CD4-positive, alpha-beta T cell treated with Interleukin-4 for 4 hours (primary cell): ENCODE measurements around the gene GPATCH2L.

Source experiments
- DNase-seq: peaks from one replicate; pipeline ENCODE4 v3.0.0-alpha.2; 2020

Gene GPATCH2L

DNA sequence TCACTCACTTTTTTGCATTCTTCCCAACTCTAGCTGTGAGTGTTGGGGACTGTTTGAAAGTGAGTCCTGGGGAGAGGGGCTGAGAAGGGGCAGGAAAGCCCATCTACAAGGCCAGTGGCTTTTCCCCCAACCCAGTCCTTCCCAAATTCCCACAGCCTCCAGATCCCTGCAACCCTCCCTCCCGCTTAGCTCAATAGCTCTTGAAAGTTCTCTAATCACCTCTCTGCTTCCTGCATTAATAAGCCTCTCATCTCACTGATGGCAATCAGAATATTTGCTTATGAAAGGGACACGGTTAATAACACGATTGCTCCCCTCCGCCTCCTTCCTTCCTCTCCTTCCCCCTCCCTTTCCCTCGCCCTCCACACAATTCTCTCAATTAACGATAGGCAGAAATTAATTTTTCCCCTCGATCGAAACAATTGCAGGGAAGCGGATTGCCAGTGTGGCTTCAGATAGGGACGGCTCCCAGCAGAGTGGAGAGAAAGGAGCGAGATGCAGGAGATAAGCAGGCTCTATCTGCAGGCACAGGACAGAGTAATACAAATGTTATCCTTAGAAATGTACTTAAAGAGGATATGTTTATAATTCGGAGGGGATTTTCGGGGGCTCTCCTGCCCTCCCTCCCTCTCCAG, 15.1 kb upstream of the GPATCH2L start:
- DNase-seq = no peak

GRCh38 chr14:76138119-76138757, 13.5 kb upstream of the GPATCH2L start:
- no peak for DNase-seq

DNA sequence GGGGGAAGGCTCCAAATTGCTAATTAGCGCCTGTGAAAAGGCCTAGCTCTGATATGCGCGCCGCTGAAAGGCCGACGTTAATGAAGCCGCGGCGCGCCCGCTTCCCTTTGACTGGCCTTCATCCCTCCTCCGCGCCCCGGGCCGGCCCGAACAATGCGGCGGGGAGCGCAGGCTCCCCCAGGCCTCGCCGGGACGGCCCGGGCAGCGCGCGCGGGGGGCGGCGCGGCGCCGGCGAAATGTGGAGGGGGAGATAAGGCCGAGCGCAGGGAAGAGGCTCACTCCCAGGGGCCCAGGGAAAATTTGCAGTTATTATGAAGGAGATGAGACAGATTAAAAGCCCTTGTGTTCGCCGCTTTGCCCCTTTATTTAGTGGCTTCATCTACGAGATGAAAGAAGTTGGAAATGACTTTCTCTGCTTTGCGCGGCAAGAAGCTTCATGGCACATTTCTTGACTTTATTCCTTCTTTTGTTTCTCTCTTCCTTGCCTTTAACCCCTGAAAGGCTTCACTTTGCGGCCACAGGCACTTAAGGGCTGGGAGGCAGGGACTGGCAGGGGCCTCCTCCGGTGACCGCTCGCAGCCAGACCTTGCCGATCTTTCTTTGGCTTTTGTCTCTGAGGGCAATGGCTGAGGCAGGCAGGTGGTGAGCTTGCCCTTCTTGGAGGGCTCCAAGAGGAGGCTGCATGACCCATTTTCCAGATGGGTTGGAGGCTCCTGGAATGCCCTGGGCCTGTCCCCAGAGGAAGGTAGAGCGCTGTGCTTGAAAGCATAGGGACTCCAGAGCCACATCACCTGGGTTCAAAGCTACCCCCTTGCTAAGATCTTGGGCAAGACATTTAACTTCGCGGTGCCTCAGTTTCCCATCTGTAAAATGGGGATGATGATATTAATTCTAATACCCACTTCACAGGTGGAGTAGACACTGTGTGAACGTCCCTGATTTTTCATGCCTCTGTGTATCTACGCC, 12.7 kb upstream of the GPATCH2L start:
- DNase-seq = no peak

DNA sequence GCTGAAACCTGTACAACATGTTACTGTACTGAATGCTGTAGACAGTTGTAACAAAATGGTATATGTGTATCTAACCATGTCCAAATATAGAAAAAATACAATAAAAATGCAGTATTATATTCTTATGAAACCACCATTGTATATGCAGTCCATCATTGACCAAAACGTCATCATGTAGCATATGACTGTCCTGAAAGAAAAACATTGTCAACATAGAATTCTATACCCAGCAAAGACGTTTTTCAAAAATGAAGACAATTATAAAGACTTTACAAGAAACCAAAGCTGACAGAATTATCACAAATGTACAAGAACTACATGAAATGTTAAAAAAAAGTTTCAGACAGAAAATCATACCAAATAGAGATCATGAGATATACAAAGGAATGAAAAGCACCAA, 8.1 kb upstream of the GPATCH2L start:
- no peak for DNase-seq

- no peak for DNase-seq
Measured at GRCh38 chr14:76146976-76147375, 4.7 kb upstream of the GPATCH2L start.

GRCh38 chr14:76149196-76149595, 2.5 kb upstream of the GPATCH2L start:
- no peak for DNase-seq

GRCh38 chr14:76152333-76152681, 585 bp downstream of the GPATCH2L start:
- DNase-seq = peak; percentile 79

DNA sequence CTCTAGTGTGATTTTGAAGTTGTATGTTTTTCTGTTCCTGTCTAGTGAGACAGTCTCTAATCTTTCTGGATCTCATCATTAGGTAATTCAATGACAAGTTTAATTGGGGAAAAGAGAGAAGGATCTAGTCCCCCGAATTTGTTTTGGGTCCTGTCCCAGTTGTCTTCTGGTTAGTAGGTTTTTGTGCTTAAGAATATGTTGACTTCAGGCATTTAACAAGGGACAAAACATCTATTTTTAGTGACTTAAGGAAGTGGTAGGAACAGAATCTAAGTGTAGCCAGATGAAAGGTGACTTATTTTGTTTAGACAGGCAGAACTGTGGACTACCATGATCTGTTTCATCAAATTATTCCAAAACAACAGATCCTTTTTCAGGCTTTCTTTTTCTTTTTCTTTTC, 2.2 kb downstream of the GPATCH2L start:
- DNase-seq = no peak

- no peak for DNase-seq
Measured at GRCh38 chr14:76154539-76155126, 2.9 kb downstream of the GPATCH2L start.

DNA sequence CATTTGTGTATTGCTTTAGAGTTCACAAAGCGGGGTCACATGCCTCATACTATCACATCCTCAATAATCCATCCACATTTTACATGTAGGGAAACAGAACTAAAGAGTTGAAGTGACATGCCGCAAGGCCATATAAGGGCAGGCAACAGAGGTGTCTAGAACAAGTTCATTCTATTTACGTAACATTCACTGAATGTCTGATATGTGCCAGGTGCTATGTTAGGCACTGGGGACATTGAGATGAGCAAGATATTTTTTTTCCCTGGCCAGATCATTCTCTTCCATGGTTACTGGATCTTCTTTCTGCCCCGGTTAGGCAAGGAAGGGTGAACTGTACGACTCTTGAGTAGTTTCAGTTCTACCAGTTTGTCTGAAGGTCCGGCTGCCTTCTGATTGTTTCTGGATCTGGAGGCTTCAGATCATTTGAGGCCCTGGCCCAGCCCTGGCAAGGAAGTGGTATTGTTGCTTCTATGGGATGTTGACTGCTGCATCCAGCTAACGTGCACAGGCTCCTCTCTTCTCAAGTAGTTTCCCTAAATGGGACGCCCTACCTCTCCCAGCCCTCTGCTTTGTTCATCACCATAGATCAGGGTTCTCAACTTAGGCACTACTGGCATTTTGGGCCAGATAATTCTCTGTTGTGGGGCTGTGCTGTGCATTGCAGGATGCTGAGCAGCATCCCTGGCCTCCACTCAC, 12.1 kb downstream of the GPATCH2L start:
- DNase-seq = no peak

DNA sequence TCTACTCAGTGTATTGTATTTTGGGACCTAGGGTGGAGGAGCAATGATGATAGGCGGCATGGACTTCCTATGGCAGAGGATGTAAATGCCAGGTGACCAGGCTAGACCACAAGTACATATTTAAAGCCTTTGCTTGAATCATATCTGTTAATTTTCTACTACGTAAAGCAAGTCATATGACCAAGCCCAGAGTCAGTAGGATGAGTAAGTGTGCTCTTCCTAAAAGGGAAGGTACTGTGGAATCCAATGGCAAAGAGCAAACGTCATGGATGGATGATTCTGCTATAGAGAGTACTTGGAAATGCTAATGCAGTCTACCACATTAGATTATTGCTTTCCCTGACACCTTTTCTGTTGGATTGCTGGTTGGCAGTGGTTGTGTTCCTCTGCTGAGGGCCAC, 16.8 kb downstream of the GPATCH2L start:
- DNase-seq = no peak

- no peak for DNase-seq
Measured at GRCh38 chr14:76169776-76170175, 18.1 kb downstream of the GPATCH2L start.

GRCh38 chr14:76174982-76175381, 23.3 kb downstream of the GPATCH2L start:
- no peak for DNase-seq

- DNase-seq = no peak
Measured at GRCh38 chr14:76175942-76176341, 24.2 kb downstream of the GPATCH2L start.

GRCh38 chr14:76181546-76181945, 29.8 kb downstream of the GPATCH2L start:
- DNase-seq = peak; percentile 6

DNA sequence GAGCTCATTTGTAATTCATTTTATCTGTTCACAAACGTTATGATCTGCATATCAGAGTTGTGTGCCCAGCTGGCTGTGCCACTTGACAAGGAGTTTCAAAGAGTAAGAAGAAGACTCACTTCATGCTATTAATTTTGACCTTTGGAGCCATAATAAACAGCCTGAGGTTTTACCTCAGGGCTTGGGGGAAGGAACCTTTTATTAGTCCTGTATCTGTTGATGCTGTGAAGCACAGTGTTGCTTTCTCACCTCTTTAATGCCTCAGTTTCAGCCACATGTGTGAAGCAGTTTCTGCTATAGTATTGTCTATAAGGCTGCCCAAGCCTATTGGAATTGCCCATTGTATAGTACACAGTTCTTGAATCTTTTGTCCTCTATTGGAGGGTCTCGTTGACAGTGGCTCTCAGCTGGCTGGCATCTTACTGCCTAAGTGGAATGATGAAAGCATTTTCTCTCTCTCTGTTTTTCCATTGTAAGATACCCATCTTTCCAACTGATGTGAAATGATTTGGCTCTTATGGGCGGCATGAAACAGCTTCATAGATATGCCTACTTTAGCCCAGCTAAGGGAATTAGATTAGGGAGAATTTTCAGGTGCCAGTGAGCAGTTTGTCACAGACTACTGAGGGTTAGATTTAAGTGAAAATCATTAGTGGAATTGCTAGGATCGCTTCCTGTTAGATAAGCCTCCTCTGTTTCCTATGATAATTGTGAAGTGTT, 34.7 kb downstream of the GPATCH2L start:
- no peak for DNase-seq

DNA sequence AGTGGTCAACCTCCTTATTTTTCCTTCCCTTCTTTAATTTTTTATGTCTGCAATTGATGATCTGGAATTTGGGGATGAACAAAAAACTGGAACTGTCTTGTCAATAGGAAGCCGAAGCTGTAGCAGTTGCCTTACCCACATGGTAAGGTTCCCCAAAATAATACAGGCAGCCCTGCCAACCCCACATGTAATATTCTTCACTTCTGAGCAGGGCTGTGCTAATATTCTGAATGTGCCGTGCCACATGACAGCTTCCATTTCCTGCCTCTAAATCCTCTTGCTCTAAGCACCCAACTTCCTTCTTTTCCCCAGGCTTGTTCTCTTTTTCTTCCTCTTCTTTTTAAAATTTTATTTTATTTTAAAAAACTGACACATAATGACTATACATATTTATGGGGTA, 39.6 kb downstream of the GPATCH2L start:
- no peak for DNase-seq

GRCh38 chr14:76193696-76194095, 42.0 kb downstream of the GPATCH2L start:
- no peak for DNase-seq

DNA sequence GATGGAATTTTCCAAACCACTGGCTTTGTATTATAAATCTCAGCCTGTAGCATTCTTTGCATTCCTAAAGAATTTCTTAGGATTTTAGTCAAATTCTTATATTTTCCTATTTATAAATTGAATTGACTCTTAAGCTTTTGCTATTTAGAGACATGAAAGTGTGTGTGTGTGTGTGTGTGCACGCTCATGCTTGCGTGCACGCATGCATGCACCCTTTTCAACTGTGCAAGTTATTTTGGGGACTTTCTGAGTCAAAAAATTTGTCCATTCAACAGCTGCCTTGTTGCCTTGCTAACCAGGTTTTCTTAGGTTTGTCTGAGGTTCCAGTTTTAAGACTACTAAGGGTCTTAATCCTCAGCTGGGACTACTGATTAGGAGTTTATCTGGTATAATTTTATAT, 42.6 kb downstream of the GPATCH2L start:
- no peak for DNase-seq

- DNase-seq = no peak
Measured at GRCh38 chr14:76195003-76195402, 43.3 kb downstream of the GPATCH2L start.

GRCh38 chr14:76196980-76197695, 45.4 kb downstream of the GPATCH2L start:
- DNase-seq = no peak

DNA sequence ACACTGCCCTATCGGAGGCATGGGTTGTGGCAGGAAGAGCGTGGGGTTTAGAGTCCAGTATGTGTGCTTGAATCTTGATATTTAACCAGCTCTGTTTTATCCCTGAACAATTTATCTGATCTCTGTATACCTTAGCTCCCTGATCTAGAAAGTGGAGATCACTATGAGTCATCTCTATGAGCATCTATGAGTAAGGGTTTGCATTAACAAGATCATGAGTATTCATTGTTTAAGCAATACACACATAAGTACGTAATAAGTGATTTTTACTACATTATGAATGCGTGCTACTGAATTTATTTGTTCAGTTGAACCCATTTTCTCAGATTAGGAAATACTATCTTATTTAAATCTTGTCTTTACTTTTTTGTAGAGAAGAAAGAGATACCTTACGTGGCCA, 49.4 kb downstream of the GPATCH2L start:
- DNase-seq = no peak
